ENCODE results near the gene NYNRIN.

NYNRIN gene

GRCh38 chr14:24456980-24457379 lies 58.2 kb downstream of the NYNRIN start:
- no peak for DNase-seq (ENCODE audit: low read depth in 2 of 2)

GRCh38 chr14:24458736-24459135 lies 59.9 kb downstream of the NYNRIN start:
- DNase-seq (ENCODE audit: low read depth in 2 of 2): no peak

GRCh38 chr14:24459331-24459730 lies 60.5 kb downstream of the NYNRIN start:
- no peak for DNase-seq (ENCODE audit: low read depth in 2 of 2)

GRCh38 chr14:24461336-24461735 lies 62.5 kb downstream of the NYNRIN start:
- DNase-seq (ENCODE audit: low read depth in 2 of 2): no peak

GRCh38 chr14:24463017-24463883 lies 64.4 kb downstream of the NYNRIN start:
- no peak for DNase-seq (ENCODE audit: low read depth in 2 of 2)

- DNase-seq (ENCODE audit: low read depth in 2 of 2): no peak
Observed at GRCh38 chr14:24463884-24464785, 65.3 kb downstream of the NYNRIN start.

- no peak for DNase-seq (ENCODE audit: low read depth in 2 of 2)
Observed at GRCh38 chr14:24465368-24465767, 66.6 kb downstream of the NYNRIN start.

- DNase-seq (ENCODE audit: low read depth in 2 of 2): no peak
Observed at GRCh38 chr14:24465805-24466204, 67.0 kb downstream of the NYNRIN start.
